MM.1S (cell line): ENCODE measurements around the gene MRPL43.

Source experiments
- CTCF ChIP-seq: fragments of 300-600 bp; sonication (generic); IDR thresholded peaks from 2 replicates; pipeline ENCODE4 v1.5.1; 2016; ENCODE audit warnings: antibody characterized with exemption, low read length, mixed read lengths
- EZH2 ChIP-seq: fragments of 300-600 bp; sonication (generic); optimal IDR thresholded peaks from 2 replicates; pipeline ENCODE3; 2017; ENCODE audit warnings: low read depth, mild to moderate bottlenecking, antibody characterized with exemption, low read length, mixed read lengths
- EZH2phosphoT487 ChIP-seq: fragments of 300-600 bp; sonication (generic); IDR thresholded peaks from 2 replicates; pipeline ENCODE4 v1.6.1; 2018; ENCODE audit warnings: antibody characterized with exemption, low read length

- TF ChIP-seq CTCF (no peak), EZH2phosphoT487 (no peak), EZH2 (no peak)
These were observed 2.6 kb downstream of the MRPL43 start for GRCh38 chr10:100984672-100985177.
